Nephron (organoid): ENCODE results near the gene UQCRH.
"Not testable (repeated sequence)": the region's sequence is repeated elsewhere in the genome, so short reads cannot be mapped to it uniquely, and the experiment has no call there.

Source experiments
- H3K27ac Mint-ChIP-seq, 3 experiments: 2 replicates each; pipeline ENCODE4 v1.8.0; 2020; ENCODE audit warnings: mixed read lengths in 3 of 3, mild to moderate bottlenecking in 2 of 3, moderate library complexity in 1 of 3
- H3K27me3 Mint-ChIP-seq: 2 replicates; pipeline ENCODE4 v1.8.0; 2021; ENCODE audit warnings: low read depth, mild to moderate bottlenecking, moderate library complexity, mixed read lengths
- H3K36me3 Mint-ChIP-seq: 2 replicates; pipeline ENCODE4 v1.8.0; 2020; ENCODE audit warnings: low read depth, mixed read lengths
- H3K4me1 Mint-ChIP-seq: 2 replicates; pipeline ENCODE4 v1.8.0; 2020; ENCODE audit warnings: mixed read lengths
- H3K4me3 Mint-ChIP-seq, 3 experiments: 2 replicates each; pipeline ENCODE4 v1.8.0; 2020; ENCODE audit warnings: mild to moderate bottlenecking in 3 of 3, mixed read lengths in 3 of 3, moderate library complexity in 2 of 3
- H3K9me3 Mint-ChIP-seq: 2 replicates; pipeline ENCODE4 v1.8.0; 2020; ENCODE audit warnings: mixed read lengths
- CTCF ChIP-seq, 3 experiments: fragments of 200-600 bp; sonication (generic); IDR thresholded peaks; one replicate each; pipeline ENCODE4 v1.5.0; 2021; ENCODE audit warnings: antibody characterized with exemption in 3 of 3; ENCODE audit not compliant: unreplicated experiment in 3 of 3

UQCRH gene

GRCh38 chr1:46364612-46365011, 61.1 kb downstream of the UQCRH start:
- no peaks in the 10 kb centered on the region for H3K27me3 Mint-ChIP-seq
- H3K36me3 Mint-ChIP-seq: peaks cover 52% of the 10 kb centered on the region
- TF ChIP-seq CTCF (IDR thresholded peaks at IDR 0.05; ENCODE audit: unreplicated experiment in 3 of 3): no peak
- no peak overlapping the region for H3K27ac Mint-ChIP-seq
- H3K4me3 Mint-ChIP-seq: no peak overlapping the region
- no peaks in the 10 kb centered on the region for H3K4me1 Mint-ChIP-seq
- no peaks in the 10 kb centered on the region for H3K9me3 Mint-ChIP-seq

GRCh38 chr1:46365796-46366195, 62.3 kb downstream of the UQCRH start:
- H3K36me3 Mint-ChIP-seq: peaks cover 51% of the 10 kb centered on the region
- not testable (repeated sequence) for H3K4me1 Mint-ChIP-seq, H3K27me3 Mint-ChIP-seq, H3K9me3 Mint-ChIP-seq, H3K4me3 Mint-ChIP-seq, H3K27ac Mint-ChIP-seq
